MV-4-11 (cell line): ENCODE data around the gene UXS1.

Experiments used
- DNase-seq: peaks from one replicate; lab custom pipeline; 2025; lab: John Stamatoyannopoulos, UW

Gene UXS1

GRCh38 chr2:106109675-106110424 is 84.3 kb downstream of the UXS1 start:
- no peak for DNase-seq

- no peak for DNase-seq
These were observed 85.3 kb downstream of the UXS1 start for GRCh38 chr2:106108791-106109190.

- DNase-seq: no peak
These were observed 85.8 kb downstream of the UXS1 start for GRCh38 chr2:106108351-106108750.

GRCh38 chr2:106107509-106108131 is 86.5 kb downstream of the UXS1 start:
- DNase-seq: no peak

GRCh38 chr2:106106622-106107508 is 87.2 kb downstream of the UXS1 start:
- no peak for DNase-seq

GRCh38 chr2:106105151-106105922 is 88.8 kb downstream of the UXS1 start:
- DNase-seq: no peak

- peak; percentile 32 for DNase-seq
These were observed 89.6 kb downstream of the UXS1 start for GRCh38 chr2:106104332-106105062.

- DNase-seq: no peak
These were observed 94.4 kb downstream of the UXS1 start for GRCh38 chr2:106099691-106100090.

- no peak for DNase-seq
These were observed 95.4 kb downstream of the UXS1 start for GRCh38 chr2:106098664-106099063.

- DNase-seq: no peak
These were observed 96.0 kb downstream of the UXS1 start for GRCh38 chr2:106098081-106098480.

- no peak for DNase-seq
These were observed 96.8 kb downstream of the UXS1 start for GRCh38 chr2:106097038-106098000.

GRCh38 chr2:106096299-106097037 is 97.6 kb downstream of the UXS1 start:
- DNase-seq: no peak

GRCh38 chr2:106095478-106096298 is 98.4 kb downstream of the UXS1 start:
- no peak for DNase-seq

- DNase-seq: no peak
These were observed 99.8 kb downstream of the UXS1 start for GRCh38 chr2:106094131-106094841.

GRCh38 chr2:106090916-106091618 is 103.0 kb downstream of the UXS1 start:
- no peak for DNase-seq

- DNase-seq: no peak
These were observed 104.5 kb downstream of the UXS1 start for GRCh38 chr2:106089611-106090010.
